GM12878 (cell line): Measurements from ENCODE around the gene QSOX1. TPM values are rescaled to one million over a fixed set of nuclear protein-coding genes. Genes with fewer than 3 reads are reported as not detected.

Source experiments
- ATAC-seq: fragments of 200-7000 bp; cut with Tn5 transposase; 3 replicates; pipeline ENCODE4 v1.9.1; 2020; ENCODE audit warnings: mild to moderate bottlenecking, moderate library complexity
- BruUV-seq: library from RNA; stranded (reverse); fragments of 400-500 nt; replicated peaks from 2 replicates; lab custom pipeline; 2021; lab: Mats Ljungman, UMichigan
- CTCF ChIA-PET: fragments of 300-600 bp; sonication (Branson Sonifier 250); formaldehyde crosslinking; extraction: SDS; loops from one replicate; lab custom pipeline; 2021; ENCODE audit warnings: inconsistent platforms; lab: Yijun Ruan, JAX
- POLR2A ChIA-PET: fragments of 350-600 bp; formaldehyde crosslinking; extraction: SDS; loops from one replicate; lab custom pipeline; 2021; ENCODE audit warnings: inconsistent platforms; lab: Charles Lee
- RAD21 ChIA-PET: fragments of 300-600 bp; sonication (Branson Sonifier 250); formaldehyde crosslinking; loops from one replicate; lab custom pipeline; 2023; ENCODE audit warnings: antibody characterized with exemption; ENCODE audit not compliant: unreplicated experiment; lab: Charles Lee
- SMC1A ChIA-PET: fragments of 300-600 bp; sonication (Branson Sonifier 250); formaldehyde crosslinking; loops from one replicate; lab custom pipeline; 2023; ENCODE audit not compliant: unreplicated experiment, uncharacterized antibody; lab: Charles Lee
- DNase-seq: peaks from one replicate; pipeline ENCODE4 v3.0.0-alpha.2; 2011; ENCODE audit warnings: low read depth, low spot score
- FAIRE-seq: peaks from 3 replicates; lab custom pipeline; 2011; peaks lifted over from hg19 to GRCh38; lab: Jason Lieb, UNC
- H2AFZ ChIP-seq: 2 replicates; pipeline ENCODE4 v1.6.0; 2011; ENCODE audit warnings: low read depth, low read length, control low read depth; ENCODE audit not compliant: control insufficient read depth
- H3K27ac ChIP-seq: 2 replicates; pipeline ENCODE4 v1.5.1; 2011; ENCODE audit warnings: control low read depth; ENCODE audit not compliant: control insufficient read depth, insufficient read depth
- H3K27me3 ChIP-seq, 2 experiments: replicated peaks in 1 of 2; 2 replicates each; pipeline versions ENCODE4 v1.6.0 to v1.6.1; 2011; ENCODE audit warnings: low read length in 1 of 2; ENCODE audit not compliant: control insufficient read depth in 2 of 2, insufficient read depth in 2 of 2
- H3K36me3 ChIP-seq, 2 experiments: 2 replicates each; pipeline ENCODE4 v1.5.1; 2011; ENCODE audit warnings: low read length in 1 of 2; ENCODE audit not compliant: control insufficient read depth in 2 of 2, insufficient read depth in 2 of 2
- H3K4me1 ChIP-seq: 2 replicates; pipeline ENCODE4 v1.6.1; 2011; ENCODE audit warnings: mild to moderate bottlenecking, low read length, moderate library complexity, mixed read lengths; ENCODE audit not compliant: control insufficient read depth, insufficient read depth
- H3K4me2 ChIP-seq: 2 replicates; pipeline ENCODE4 v1.6.0; 2011; ENCODE audit warnings: control low read depth; ENCODE audit not compliant: control insufficient read depth, insufficient read depth
- H3K4me3 ChIP-seq: fragments of 200-600 bp; sonication (generic); 2 replicates; pipeline ENCODE4 v1.5.1; 2016
- H3K79me2 ChIP-seq: 2 replicates; pipeline ENCODE4 v1.6.0; 2011; ENCODE audit warnings: low read length; ENCODE audit not compliant: control insufficient read depth, insufficient read depth
- H3K9ac ChIP-seq: 2 replicates; pipeline ENCODE4 v1.8.0; 2011; ENCODE audit warnings: low read length, control low read depth, mixed read lengths; ENCODE audit not compliant: control insufficient read depth, insufficient read depth
- H3K9me3 ChIP-seq: replicated peaks from 3 replicates; pipeline ENCODE4 v1.5.1; 2011; ENCODE audit warnings: mild to moderate bottlenecking, low read length; ENCODE audit not compliant: control insufficient read depth, insufficient read depth
- H4K20me1 ChIP-seq: 2 replicates; pipeline ENCODE4 v1.6.0; 2011; ENCODE audit not compliant: control insufficient read depth, insufficient read depth
- BRCA1 ChIP-seq: IDR thresholded peaks from 2 replicates; pipeline ENCODE4 v1.6.1; 2011; ENCODE audit warnings: low read depth, low read length, improper control_type of control experiment
- IKZF2 ChIP-seq, 2 experiments: fragments of 450-650 bp; IDR thresholded peaks; 2 replicates each; pipeline ENCODE4 v1.6.1; 2017; ENCODE audit warnings: mild to moderate bottlenecking in 2 of 2, moderate library complexity in 2 of 2
- NFIC ChIP-seq: IDR thresholded peaks from 2 replicates; pipeline ENCODE4 v1.6.1; 2012; ENCODE audit warnings: low read depth, mild to moderate bottlenecking, inconsistent platforms, low read length, moderate library complexity
- YY1 ChIP-seq: IDR thresholded peaks from 2 replicates; pipeline ENCODE4 v1.6.1; 2011; ENCODE audit warnings: low read depth, mild to moderate bottlenecking, low read length
- ZNF217 ChIP-seq: fragments of 450-650 bp; IDR thresholded peaks from 2 replicates; pipeline ENCODE4 v1.6.1; 2017; ENCODE audit warnings: antibody characterized with exemption, mild to moderate bottlenecking
- ZNF24 ChIP-seq: fragments of 450-650 bp; IDR thresholded peaks from 2 replicates; pipeline ENCODE4 v1.6.1; 2017; ENCODE audit warnings: antibody characterized with exemption, mild to moderate bottlenecking
- ZNF687 ChIP-seq: fragments of 450-650 bp; IDR thresholded peaks from 2 replicates; pipeline ENCODE4 v1.6.1; 2017; ENCODE audit warnings: mild to moderate bottlenecking, moderate library complexity
- WGBS: methylation state at CpG from one replicate; pipeline ENCODE4 v1.1.6; 2016; ENCODE audit warnings: low lambda C conversion rate; ENCODE audit not compliant: insufficient replicate concordance, insufficient coverage; ENCODE audit errors: missing lambda C conversion rate; 5-methylcytosine and 5-hydroxymethylcytosine counted together
- in situ Hi-C: fragments of 300-500 bp; cut with MboI; formaldehyde crosslinking; loops from 9 replicates; pipeline ENCODE4 v1.14.3; 2018; ENCODE audit warnings: mixed read lengths
- intact Hi-C: fragments of 100-400 bp; cut with micrococcal nuclease; formaldehyde crosslinking; loops from one replicate; pipeline ENCODE4 v1.14.2; 2022; ENCODE audit not compliant: unreplicated experiment
- polyA plus RNA-seq, 11 experiments: library from polyadenylated mRNA; depleted of rRNA in 4 of 11; unstranded in 6 of 11; stranded (reverse) in 5 of 11; fragments of >200 nt; fragmentation: Nextera tagmentation in 4 of 11; fragmentation: Illumina TruSeq in 1 of 11; extraction: Ambion mirVana in 4 of 11; extraction: Trizol in 1 of 11; gene quantifications; 1 replicate in 1 of 11; 2 replicates in 10 of 11; pipeline versions ENCODE4 v1.2.1 to v1.2.3, GENCODE V29; 2011 to 2016; ENCODE audit warnings: inconsistent platforms in 2 of 11, missing spikeins in 2 of 11, low read depth in 1 of 11
- total RNA-seq, 4 experiments: library from RNA; depleted of rRNA in 3 of 4; stranded (reverse); fragments of >200 nt in 3 of 4; fragmentation: Illumina TruSeq in 1 of 4; extraction: Trizol in 1 of 4; gene quantifications; 2 replicates each; pipeline versions ENCODE4 v1.2.1 to v1.2.3, GENCODE V29; 2013 to 2021

QSOX1 gene
- total and polyA plus RNA-seq, 10 of the 15 experiments (the other 5 are each of a cell fraction or from before 2014, with no cell fraction given), result 1.8 to 31.3 (median 11.2) TPM

DNA sequence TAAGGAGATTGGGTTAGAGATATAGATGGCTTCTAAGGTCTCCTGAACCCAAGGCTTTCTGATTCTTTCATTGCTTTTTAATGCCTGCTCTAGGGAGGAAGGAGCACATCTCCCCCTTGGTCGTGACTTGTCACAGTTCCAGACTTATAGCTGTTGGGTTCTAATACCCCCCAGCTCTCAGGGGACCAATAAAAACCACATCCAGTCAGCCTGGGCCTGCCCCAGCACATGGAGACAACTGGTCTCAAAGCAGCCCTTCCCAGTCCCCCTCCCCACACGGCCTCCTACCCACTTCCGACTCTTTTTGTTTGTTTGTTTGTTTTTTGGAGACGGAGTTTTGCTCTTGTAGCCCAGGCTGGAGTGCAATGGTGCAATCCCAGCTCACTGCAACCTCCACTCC, 23.3 kb downstream of the QSOX1 start:
- H3K4me1 ChIP-seq, result no peaks in the 10 kb centered on the region
- no peak overlapping the region for H3K9ac ChIP-seq
- FAIRE-seq (no peak), ATAC-seq (no peak)
- H2AFZ ChIP-seq, result no peak overlapping the region
- no peaks in the 10 kb centered on the region for H3K79me2 ChIP-seq
- H3K36me3 ChIP-seq, result peaks cover 0 to 6% of the 10 kb centered on the region in 2 experiments; a peak in 2 of 4 replicates
- H4K20me1 ChIP-seq, result no peaks in the 10 kb centered on the region
- H3K4me3 ChIP-seq, result no peak overlapping the region
- in situ Hi-C loops, result loop anchor here (5.0 kb wide), 2 partner anchors 306 to 471 kb away; no protein-coding TSS in a partner anchor
- ChIA-PET CTCF (interaction anchor here (0.8 to 4.2 kb wide), 16 partner anchors 9 to 472 kb away, joined by 3 to 41 read pairs (median 7); no protein-coding TSS in a partner anchor), POLR2A (no interaction called here), RAD21 (interaction anchor here (3.1 to 3.4 kb wide), 2 partner anchors 310 to 363 kb away, joined by 38 to 41 read pairs; no protein-coding TSS in a partner anchor), SMC1A (interaction anchor here (0.6 to 2.8 kb wide), 5 partner anchors 10 to 310 kb away, joined by 3 to 17 read pairs (median 6); no protein-coding TSS in a partner anchor)
- no peaks in the 10 kb centered on the region for H3K9me3 ChIP-seq
- TF ChIP-seq IKZF2 (IDR thresholded peaks at IDR 0.05), result no peak
- TF ChIP-seq, all 136 proteins: peak for 0
- no peak overlapping the region for H3K27ac ChIP-seq
- no peak overlapping the region for H3K4me2 ChIP-seq
- BruUV-seq, result no TSS peak
- 57% methylated on average over 4 of the region's 4 CpGs for WGBS
- intact Hi-C loops, result loop anchor here (2.0 to 5.0 kb wide), 3 partner anchors 86 to 471 kb away; no protein-coding TSS in a partner anchor
- no peak for DNase-seq
- H3K27me3 ChIP-seq, result no peaks in the 10 kb centered on the region

DNA sequence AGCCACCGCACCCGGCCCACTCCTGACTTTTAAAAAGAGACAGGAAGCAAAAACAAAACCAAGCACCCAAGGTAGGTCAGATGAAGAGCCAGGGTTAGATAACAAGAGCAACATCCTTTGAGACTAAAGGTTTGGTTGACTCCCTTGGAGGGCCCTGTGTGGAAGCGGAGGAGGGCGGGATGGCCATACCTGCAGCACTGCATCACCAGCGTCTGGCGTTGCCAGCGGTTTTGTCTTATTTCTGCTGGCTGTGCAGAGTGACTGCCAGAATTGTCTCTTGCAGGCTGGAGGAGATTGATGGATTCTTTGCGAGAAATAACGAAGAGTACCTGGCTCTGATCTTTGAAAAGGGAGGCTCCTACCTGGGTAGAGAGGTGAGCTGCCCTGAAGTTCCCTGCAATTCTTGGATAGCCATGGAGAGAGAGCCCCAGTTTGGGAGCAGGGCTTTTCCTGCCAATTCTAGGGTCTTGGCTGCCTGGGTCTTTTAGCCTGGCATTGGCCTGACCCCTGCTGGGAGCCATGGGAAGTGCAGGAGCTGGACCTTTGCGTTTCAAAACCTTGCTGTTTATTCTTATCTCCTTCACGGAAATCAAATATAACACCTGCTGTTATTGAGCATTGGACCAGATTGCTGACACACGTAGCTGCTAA, 24.0 kb downstream of the QSOX1 start:
- no peaks in the 10 kb centered on the region for H3K9me3 ChIP-seq
- BruUV-seq, result no TSS peak
- H3K36me3 ChIP-seq, result peaks cover 0 to 6% of the 10 kb centered on the region in 2 experiments; a peak in 2 of 4 replicates
- no peaks in the 10 kb centered on the region for H3K27me3 ChIP-seq
- no peak overlapping the region for H3K9ac ChIP-seq
- RAD21 ChIA-PET, result interaction anchor here (0.5 to 3.4 kb wide), 29 partner anchors 8 to 472 kb away, joined by 3 to 41 read pairs (median 4); no protein-coding TSS in a partner anchor
- no peak overlapping the region for H3K27ac ChIP-seq
- H4K20me1 ChIP-seq, result no peaks in the 10 kb centered on the region
- in situ Hi-C loops (loop anchor here (5.0 kb wide), 2 partner anchors 306 to 471 kb away; no protein-coding TSS in a partner anchor), intact Hi-C loops (loop anchor here (2.0 to 5.0 kb wide), 3 partner anchors 86 to 472 kb away; no protein-coding TSS in a partner anchor)
- no peak overlapping the region for H3K4me3 ChIP-seq
- WGBS, result 41% methylated on average over 12 of the region's 12 CpGs
- POLR2A ChIA-PET, result interaction anchor here (1.0 kb wide), 2 partner anchors 25 to 311 kb away, joined by 3 to 4 read pairs; no protein-coding TSS in a partner anchor
- SMC1A ChIA-PET, result interaction anchor here (0.7 to 2.8 kb wide), 27 partner anchors 9 to 478 kb away, joined by 3 to 17 read pairs (median 4); partner anchors contain the start of gene TOR1AIP2
- H2AFZ ChIP-seq, result no peak overlapping the region
- no peaks in the 10 kb centered on the region for H3K4me1 ChIP-seq
- no peak overlapping the region for H3K4me2 ChIP-seq
- FAIRE-seq, result peak; percentile 81
- ATAC-seq, result peak; percentile 82
- no peak for DNase-seq
- CTCF ChIA-PET, result interaction anchor here (0.7 to 4.2 kb wide), 75 partner anchors 10 to 501 kb away, joined by 3 to 91 read pairs (median 4); partner anchors contain the start of gene QSOX1
- H3K79me2 ChIP-seq, result no peaks in the 10 kb centered on the region
- TF ChIP-seq ZNF687 (no peak), BRCA1 (no peak), ZNF24 (no peak), NFIC (no peak), YY1 (0 out of 2 replicates have a peak, but pooled peaks have one; percentile 44), ZNF217 (no peak)
